Activated CD8-positive, alpha-beta T cell treated with anti-CD3 and anti-CD28 coated beads for 36 hours (primary cell): Measurements from ENCODE around the gene TMEM101. TPM values are rescaled to one million over a fixed set of nuclear protein-coding genes. Genes with fewer than 3 reads are reported as not detected.
"Not testable (repeated sequence)": the region's sequence is repeated elsewhere in the genome, so short reads cannot be mapped to it uniquely, and the experiment has no call there.

Source experiments
- ATAC-seq: fragments of 200-7000 bp; cut with Tn5 transposase; one replicate; pipeline ENCODE4 v1.10.0; 2021; ENCODE audit warnings: mild to moderate bottlenecking, moderate library complexity
- CTCF ChIA-PET: fragments of 350-600 bp; sonication (Branson Sonifier 250); formaldehyde crosslinking; loops from one replicate; lab custom pipeline; 2021; ENCODE audit warnings: antibody characterized with exemption; lab: Charles Lee
- POLR2A ChIA-PET: fragments of 350-600 bp; sonication (Branson Sonifier 250); formaldehyde crosslinking; loops from one replicate; lab custom pipeline; 2021; ENCODE audit warnings: antibody characterized with exemption; lab: Charles Lee
- DNase-seq: peaks from one replicate; pipeline ENCODE4 v3.0.0-alpha.2; 2020
- H3K27ac Mint-ChIP-seq: one replicate; pipeline ENCODE4 v1.8.0; 2021; ENCODE audit warnings: mild to moderate bottlenecking, mixed read lengths
- H3K27me3 Mint-ChIP-seq: one replicate; pipeline ENCODE4 v1.8.0; 2021; ENCODE audit warnings: mixed read lengths
- H3K36me3 Mint-ChIP-seq: one replicate; pipeline ENCODE4 v1.8.0; 2021; ENCODE audit warnings: low read depth, mixed read lengths
- H3K4me1 Mint-ChIP-seq: one replicate; pipeline ENCODE4 v1.8.0; 2021; ENCODE audit warnings: low read depth, mixed read lengths
- H3K4me3 Mint-ChIP-seq: one replicate; pipeline ENCODE4 v1.8.0; 2021; ENCODE audit warnings: mild to moderate bottlenecking, moderate library complexity, mixed read lengths
- H3K9me3 Mint-ChIP-seq: one replicate; pipeline ENCODE4 v1.8.0; 2021; ENCODE audit warnings: mixed read lengths
- CTCF ChIP-seq: fragments of 200-600 bp; IDR thresholded peaks from one replicate; pipeline ENCODE4 v1.8.0; 2022; ENCODE audit warnings: antibody characterized with exemption, mild to moderate bottlenecking
- intact Hi-C: fragments of 100-400 bp; cut with micrococcal nuclease; formaldehyde crosslinking; loops from one replicate; pipeline ENCODE4 v1.10.0; 2022
- total RNA-seq, 2 experiments: library from RNA; stranded (reverse); gene quantifications; one replicate each; pipeline ENCODE4 v1.2.3, GENCODE V29; 2021

TMEM101 gene
- total RNA-seq, 2 experiments from 2014 or later: 26.1 to 28.5 TPM

DNA sequence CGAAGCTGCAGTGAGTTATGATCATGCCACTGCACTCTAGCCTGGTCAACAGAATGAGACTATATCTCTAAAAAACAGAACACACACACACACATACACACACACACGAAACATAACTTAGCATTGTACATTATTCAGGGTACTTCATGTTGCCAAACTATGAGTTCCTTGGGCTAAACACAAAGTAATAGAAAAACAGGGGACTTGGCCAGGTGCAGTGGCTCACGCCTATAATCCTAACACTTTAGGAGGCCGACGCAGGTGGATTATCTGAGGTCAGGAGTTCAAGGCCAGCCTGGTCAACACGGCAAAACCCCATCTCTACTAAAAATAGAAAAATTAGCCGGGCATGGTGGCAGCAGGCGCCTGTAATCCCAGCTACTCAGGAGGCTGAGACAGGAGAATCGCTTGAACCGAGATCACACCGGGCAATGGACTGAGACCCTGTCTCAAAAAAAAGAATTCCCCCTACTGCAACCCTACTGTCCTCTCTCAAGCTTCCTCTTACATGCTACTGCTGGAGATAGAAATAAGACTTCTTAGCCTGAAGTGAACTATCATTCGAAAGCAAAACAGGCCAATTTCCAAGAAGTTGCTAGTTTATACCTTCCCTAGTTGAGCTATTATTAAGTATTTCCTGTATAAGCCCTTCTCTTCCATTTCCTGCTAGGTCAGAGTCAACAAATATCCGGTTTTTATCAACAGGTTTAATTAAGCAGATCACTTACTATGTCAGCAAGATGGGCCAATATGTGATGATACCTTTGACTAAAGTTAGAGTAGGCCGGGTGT is 44.5 kb upstream of the TMEM101 start:
- no peaks in the 10 kb centered on the region for H3K27me3 Mint-ChIP-seq
- TF ChIP-seq CTCF: no peak
- ATAC-seq: no peak
- intact Hi-C loops: no loop called here
- CTCF ChIA-PET: interaction anchor here (1.5 kb wide), 1 partner anchor 18 kb away, joined by 7 read pairs; no protein-coding TSS in a partner anchor
- H3K4me1 Mint-ChIP-seq: peaks cover 42% of the 10 kb centered on the region
- H3K9me3 Mint-ChIP-seq: no peaks in the 10 kb centered on the region
- H3K36me3 Mint-ChIP-seq: peaks cover 56% of the 10 kb centered on the region
- H3K27ac Mint-ChIP-seq: peak overlapping the region; percentile 6
- no peak overlapping the region for H3K4me3 Mint-ChIP-seq
- DNase-seq: no peak
- POLR2A ChIA-PET: interaction anchor here (1.0 kb wide), 1 partner anchor 10 kb away, joined by 3 read pairs; no protein-coding TSS in a partner anchor

DNA sequence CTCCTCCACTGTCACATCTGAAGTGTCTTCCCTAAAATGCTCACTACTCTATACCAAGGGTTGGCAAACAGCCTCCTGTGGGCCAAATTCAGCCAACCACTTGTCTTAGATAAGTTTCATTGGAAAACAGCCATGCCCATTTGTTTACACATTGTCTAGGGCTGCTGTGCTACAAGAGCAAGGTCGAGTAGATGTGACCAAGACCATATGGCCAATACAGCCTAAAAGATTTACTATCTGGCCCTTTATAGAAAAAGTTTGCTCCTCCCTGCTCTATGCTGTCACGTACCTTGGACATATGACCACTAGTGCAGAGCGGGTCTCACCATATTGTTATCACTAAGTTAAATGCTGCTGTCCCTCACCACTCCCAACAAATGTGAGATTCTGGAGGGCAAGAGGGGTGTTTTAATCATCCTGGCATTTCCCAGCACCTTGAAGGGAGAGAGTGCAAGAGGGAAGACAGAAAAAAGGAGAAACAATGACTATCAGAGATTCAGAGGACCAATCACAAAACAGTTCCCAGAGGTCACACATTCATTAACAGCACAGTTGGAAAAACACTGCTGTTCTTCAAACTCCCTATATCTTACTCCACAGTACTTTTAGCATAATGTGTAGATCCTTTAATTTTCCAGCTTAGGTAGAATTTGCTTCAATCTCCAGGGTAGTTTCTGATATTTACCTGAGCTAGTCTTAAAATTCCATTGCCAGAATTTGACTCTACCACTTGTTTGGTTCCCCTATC is 38.5 kb upstream of the TMEM101 start:
- DNase-seq: no peak
- Mint-ChIP-seq H3K27me3 (no peaks in the 10 kb centered on the region), H3K27ac (no peak overlapping the region), H3K9me3 (no peaks in the 10 kb centered on the region), H3K4me1 (peaks cover 1% of the 10 kb centered on the region), H3K36me3 (peaks cover 32% of the 10 kb centered on the region), H3K4me3 (no peak overlapping the region)
- CTCF ChIA-PET: no interaction called here
- intact Hi-C loops: no loop called here
- no peak for ATAC-seq
- POLR2A ChIA-PET: interaction anchor here (1.0 kb wide), 1 partner anchor 13 kb away, joined by 3 read pairs; the partner anchor contains the start of gene LSM12
- no peak for TF ChIP-seq CTCF

DNA sequence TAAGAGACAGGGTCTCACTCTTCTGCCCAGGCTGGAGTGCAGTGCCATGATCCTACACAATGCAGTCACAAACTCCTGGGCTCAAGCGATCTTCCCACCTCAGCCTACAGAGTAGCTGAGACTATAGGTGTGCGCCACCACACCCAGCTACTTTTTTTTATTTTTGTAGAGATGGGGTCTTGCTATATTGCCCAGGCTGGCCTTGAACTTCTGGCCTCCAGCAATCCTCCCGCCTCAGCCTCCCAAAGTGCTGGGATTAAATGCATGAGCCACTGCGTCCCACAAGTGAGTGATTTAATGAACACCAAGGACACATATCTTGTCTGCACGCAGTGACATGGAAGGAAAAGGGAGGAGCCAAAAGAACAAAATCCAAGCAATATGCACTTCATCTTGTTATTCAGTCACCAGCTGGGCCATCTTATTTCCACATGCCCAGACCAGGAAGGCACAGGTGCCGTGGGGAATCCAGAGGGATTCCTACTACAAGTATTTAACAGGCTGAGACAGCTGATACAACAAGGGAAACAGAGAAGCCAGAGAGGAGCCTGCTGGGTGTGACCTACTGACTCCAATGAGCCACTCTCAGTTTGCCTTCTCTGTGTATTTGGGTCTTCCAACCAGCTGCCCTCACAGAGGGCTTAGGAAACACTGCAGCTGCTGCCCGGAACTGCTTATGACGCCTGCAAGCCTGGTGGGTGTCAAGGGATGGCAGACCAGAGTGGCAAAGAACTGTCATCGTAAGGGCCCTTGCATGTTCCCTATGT is 34.7 kb upstream of the TMEM101 start:
- DNase-seq: no peak
- no peak overlapping the region for H3K4me3 Mint-ChIP-seq
- H3K27ac Mint-ChIP-seq: no peak overlapping the region
- ATAC-seq: no peak
- H3K36me3 Mint-ChIP-seq: peaks cover 33% of the 10 kb centered on the region
- ChIA-PET CTCF (interaction anchor here (0.6 to 1.7 kb wide), 2 partner anchors 9 to 295 kb away, joined by 4 to 6 read pairs; no protein-coding TSS in a partner anchor), POLR2A (interaction anchor here (0.7 to 1.0 kb wide), 3 partner anchors 8 to 42 kb away, joined by 3 read pairs; partner anchors contain the start of gene LSM12)
- TF ChIP-seq CTCF: no peak
- H3K4me1 Mint-ChIP-seq: no peaks in the 10 kb centered on the region
- no peaks in the 10 kb centered on the region for H3K9me3 Mint-ChIP-seq
- intact Hi-C loops: no loop called here
- no peaks in the 10 kb centered on the region for H3K27me3 Mint-ChIP-seq

GRCh38 chr17:44046893-44047292 is 32.1 kb upstream of the TMEM101 start:
- H3K36me3 Mint-ChIP-seq: peaks cover 24% of the 10 kb centered on the region
- CTCF ChIA-PET, H3K4me1 Mint-ChIP-seq: not testable (repeated sequence)

DNA sequence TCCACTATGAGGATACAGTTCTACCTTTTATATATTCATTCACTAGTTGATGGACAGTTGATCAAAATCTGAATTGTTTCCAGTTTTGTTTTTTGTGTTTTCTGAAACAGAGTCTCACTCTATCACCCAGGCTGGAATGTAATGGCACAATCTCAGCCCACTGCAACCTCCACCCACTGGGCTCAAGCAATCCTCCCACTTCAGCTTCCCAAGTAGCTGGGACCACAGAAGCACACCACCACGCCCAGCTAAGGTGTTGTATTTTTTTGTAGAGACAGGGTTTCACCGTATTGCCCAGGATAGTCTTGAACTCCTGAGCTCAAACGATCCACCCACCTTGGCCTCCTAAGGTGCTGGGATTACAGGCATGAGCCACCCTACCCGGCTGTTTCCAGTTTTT is 30.7 kb upstream of the TMEM101 start:
- Mint-ChIP-seq H3K27ac (no peak overlapping the region), H3K9me3 (no peaks in the 10 kb centered on the region), H3K4me1 (peaks cover 13% of the 10 kb centered on the region), H3K27me3 (no peaks in the 10 kb centered on the region), H3K4me3 (no peak overlapping the region), H3K36me3 (peaks cover 28% of the 10 kb centered on the region)
- ChIA-PET POLR2A (no interaction called here), CTCF (interaction anchor here (2.8 kb wide), 1 partner anchor 102 kb away, joined by 11 read pairs; no protein-coding TSS in a partner anchor)
- no peak for DNase-seq
- no peak for TF ChIP-seq CTCF
- intact Hi-C loops: no loop called here
- no peak for ATAC-seq

More at GRCh38 chr17:44046893-44047292, 32.1 kb upstream of the TMEM101 start:
- H3K27ac Mint-ChIP-seq, H3K4me3 Mint-ChIP-seq, intact Hi-C loops, DNase-seq, H3K27me3 Mint-ChIP-seq, H3K9me3 Mint-ChIP-seq, ATAC-seq: not testable (repeated sequence)
- POLR2A ChIA-PET: interaction anchor here (0.7 kb wide), 1 partner anchor 39 kb away, joined by 3 read pairs; no protein-coding TSS in a partner anchor
